PC-3 (cell line): ENCODE measurements around the gene GPAM. TPM values are rescaled to one million over a fixed set of nuclear protein-coding genes. Genes with fewer than 3 reads are reported as not detected.

Experiments
- ATAC-seq: fragments of 200-7000 bp; cut with Tn5 transposase; 2 replicates; pipeline ENCODE4 v1.9.1; 2020; ENCODE audit warnings: mild to moderate bottlenecking, moderate library complexity
- BruUV-seq: library from RNA; stranded (reverse); fragments of 400-500 nt; replicated peaks from 2 replicates; lab custom pipeline; 2021; lab: Mats Ljungman, UMichigan
- CTCF ChIA-PET: fragments of 300-600 bp; sonication (Branson Sonifier 250); formaldehyde crosslinking; loops from one replicate; lab custom pipeline; 2022; ENCODE audit warnings: antibody characterized with exemption; lab: Charles Lee
- POLR2A ChIA-PET: fragments of 300-600 bp; sonication (Branson Sonifier 250); formaldehyde crosslinking; loops from one replicate; lab custom pipeline; 2022; ENCODE audit warnings: antibody characterized with exemption; ENCODE audit not compliant: unreplicated experiment; lab: Charles Lee
- DNase-seq: peaks from one replicate; pipeline ENCODE4 v3.0.0-alpha.2; 2015
- H2AFZ ChIP-seq: fragments of 300-600 bp; sonication (generic); 2 replicates; pipeline ENCODE4 v1.6.0; 2016; ENCODE audit warnings: antibody characterized with exemption, low read length
- H3F3A ChIP-seq: fragments of 300-600 bp; sonication (generic); one replicate; pipeline ENCODE4 v1.6.0; 2017; ENCODE audit warnings: antibody characterized with exemption, low read length, control low read depth, mild to moderate bottlenecking; ENCODE audit not compliant: unreplicated experiment
- H3K27ac ChIP-seq: fragments of 300-600 bp; sonication (generic); 2 replicates; pipeline ENCODE4 v1.5.1; 2016; ENCODE audit warnings: mild to moderate bottlenecking, low read length
- H3K27me3 ChIP-seq: fragments of 300-600 bp; sonication (generic); 2 replicates; pipeline ENCODE4 v1.6.1; 2016; ENCODE audit warnings: low read length, mixed read lengths
- H3K36me3 ChIP-seq: fragments of 300-600 bp; sonication (generic); 2 replicates; pipeline ENCODE4 v1.6.1; 2016; ENCODE audit warnings: low read depth, mixed run types, low read length, mixed read lengths
- H3K4me1 ChIP-seq: fragments of 300-600 bp; sonication (generic); 2 replicates; pipeline ENCODE4 v1.5.1; 2016; ENCODE audit warnings: low read length; ENCODE audit not compliant: insufficient read depth
- H3K4me2 ChIP-seq: fragments of 300-600 bp; sonication (generic); 2 replicates; pipeline ENCODE4 v1.6.0; 2016; ENCODE audit warnings: low read length
- H3K4me3 ChIP-seq: fragments of 300-600 bp; sonication (generic); 2 replicates; pipeline ENCODE4 v1.5.1; 2016; ENCODE audit warnings: mild to moderate bottlenecking, low read length, mixed read lengths
- H3K79me2 ChIP-seq: fragments of 300-600 bp; sonication (generic); 2 replicates; pipeline ENCODE4 v1.6.1; 2017; ENCODE audit warnings: low read length, mixed read lengths
- H3K9ac ChIP-seq: fragments of 300-600 bp; sonication (generic); 2 replicates; pipeline ENCODE4 v1.6.0; 2016; ENCODE audit warnings: mild to moderate bottlenecking, low read length
- H3K9me2 ChIP-seq: fragments of 300-600 bp; sonication (generic); replicated peaks from 2 replicates; pipeline ENCODE4 v1.6.1; 2016; ENCODE audit warnings: mixed run types, low read length, mixed read lengths
- H3K9me3 ChIP-seq: fragments of 300-600 bp; sonication (generic); 2 replicates; pipeline ENCODE4 v1.6.1; 2016; ENCODE audit warnings: low read length, mixed read lengths
- H4K20me1 ChIP-seq: fragments of 300-600 bp; sonication (generic); 2 replicates; pipeline ENCODE4 v1.6.1; 2016; ENCODE audit warnings: low read length, mixed read lengths
- EZH2 ChIP-seq: fragments of 300-600 bp; sonication (generic); IDR thresholded peaks from one replicate; pipeline ENCODE4 v1.6.1; 2017; ENCODE audit warnings: antibody characterized with exemption, mild to moderate bottlenecking, low read length; ENCODE audit not compliant: unreplicated experiment
- EZH2phosphoT487 ChIP-seq: fragments of 300-600 bp; sonication (generic); IDR thresholded peaks from 2 replicates; pipeline ENCODE4 v1.6.1; 2018; ENCODE audit warnings: mild to moderate bottlenecking, antibody characterized with exemption, low read length, borderline replicate concordance
- intact Hi-C: fragments of 100-400 bp; cut with micrococcal nuclease; formaldehyde crosslinking; loops from 2 replicates; pipeline ENCODE4 v1.9.0; 2023
- total RNA-seq: library from RNA; depleted of rRNA; stranded (reverse); fragments of >200 nt; gene quantifications from 2 replicates; pipeline ENCODE4 v1.2.3, GENCODE V29; 2014
- TF ChIP-seq, protein P1 (sequence below): fragments of 300-600 bp; sonication (generic); conservative IDR thresholded peaks from 2 replicates; pipeline ENCODE4 v1.5.1; 2017; ENCODE audit warnings: antibody characterized with exemption, low read depth, mild to moderate bottlenecking, low read length

Gene GPAM
- total RNA-seq, 1 experiment from 2014 or later: 6.2 TPM

- intact Hi-C loops: loop anchor here (10.0 kb wide), 1 partner anchor 291 kb away; no protein-coding TSS in a partner anchor
- DNase-seq (no peak), ATAC-seq (no peak)
- POLR2A ChIA-PET: no interaction called here
- H3K36me3 ChIP-seq: no peaks in the 10 kb centered on the region
- no TSS peak for BruUV-seq
- H3K4me1 ChIP-seq: 0 out of 2 replicates have a peak, but pooled peaks cover 3% of the 10 kb centered on the region
- no peaks in the 10 kb centered on the region for H3F3A ChIP-seq
- H3K9me3 ChIP-seq: no peaks in the 10 kb centered on the region
- H2AFZ ChIP-seq: no peak overlapping the region
- H3K79me2 ChIP-seq: no peaks in the 10 kb centered on the region
- H3K27me3 ChIP-seq: no peaks in the 10 kb centered on the region
- H4K20me1 ChIP-seq: no peaks in the 10 kb centered on the region
- no peak for TF ChIP-seq EZH2
- TF ChIP-seq, protein P1, sequence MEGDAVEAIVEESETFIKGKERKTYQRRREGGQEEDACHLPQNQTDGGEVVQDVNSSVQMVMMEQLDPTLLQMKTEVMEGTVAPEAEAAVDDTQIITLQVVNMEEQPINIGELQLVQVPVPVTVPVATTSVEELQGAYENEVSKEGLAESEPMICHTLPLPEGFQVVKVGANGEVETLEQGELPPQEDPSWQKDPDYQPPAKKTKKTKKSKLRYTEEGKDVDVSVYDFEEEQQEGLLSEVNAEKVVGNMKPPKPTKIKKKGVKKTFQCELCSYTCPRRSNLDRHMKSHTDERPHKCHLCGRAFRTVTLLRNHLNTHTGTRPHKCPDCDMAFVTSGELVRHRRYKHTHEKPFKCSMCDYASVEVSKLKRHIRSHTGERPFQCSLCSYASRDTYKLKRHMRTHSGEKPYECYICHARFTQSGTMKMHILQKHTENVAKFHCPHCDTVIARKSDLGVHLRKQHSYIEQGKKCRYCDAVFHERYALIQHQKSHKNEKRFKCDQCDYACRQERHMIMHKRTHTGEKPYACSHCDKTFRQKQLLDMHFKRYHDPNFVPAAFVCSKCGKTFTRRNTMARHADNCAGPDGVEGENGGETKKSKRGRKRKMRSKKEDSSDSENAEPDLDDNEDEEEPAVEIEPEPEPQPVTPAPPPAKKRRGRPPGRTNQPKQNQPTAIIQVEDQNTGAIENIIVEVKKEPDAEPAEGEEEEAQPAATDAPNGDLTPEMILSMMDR: no peak
- TF ChIP-seq EZH2phosphoT487: no peak
- H3K4me2 ChIP-seq: no peak overlapping the region
- CTCF ChIA-PET: no interaction called here
- no peak overlapping the region for H3K4me3 ChIP-seq
- H3K27ac ChIP-seq: no peak overlapping the region
- H3K9ac ChIP-seq: no peak overlapping the region
- H3K9me2 ChIP-seq: no peaks in the 10 kb centered on the region
Measured at GRCh38 chr10:112143420-112143819, 40.1 kb downstream of the GPAM start.

GRCh38 chr10:112141292-112141691 is 42.3 kb downstream of the GPAM start:
- no TSS peak for BruUV-seq
- Histone ChIP-seq H3F3A (no peaks in the 10 kb centered on the region), H3K4me2 (no peak overlapping the region), H3K27ac (no peak overlapping the region), H3K9me2 (no peaks in the 10 kb centered on the region), H3K4me1 (0 out of 2 replicates have a peak, but pooled peaks cover 3% of the 10 kb centered on the region), H3K36me3 (no peaks in the 10 kb centered on the region), H3K4me3 (no peak overlapping the region), H3K79me2 (no peaks in the 10 kb centered on the region), H3K9me3 (no peaks in the 10 kb centered on the region), H4K20me1 (no peaks in the 10 kb centered on the region), H3K9ac (no peak overlapping the region), H2AFZ (no peak overlapping the region), H3K27me3 (no peaks in the 10 kb centered on the region)
- POLR2A ChIA-PET: no interaction called here
- CTCF ChIA-PET: no interaction called here
- no peak for ATAC-seq
- no peak for DNase-seq
- intact Hi-C loops: loop anchor here (10.0 kb wide), 1 partner anchor 294 kb away; no protein-coding TSS in a partner anchor
- TF ChIP-seq, protein P1: no peak
- TF ChIP-seq EZH2 (no peak), EZH2phosphoT487 (no peak)

DNA sequence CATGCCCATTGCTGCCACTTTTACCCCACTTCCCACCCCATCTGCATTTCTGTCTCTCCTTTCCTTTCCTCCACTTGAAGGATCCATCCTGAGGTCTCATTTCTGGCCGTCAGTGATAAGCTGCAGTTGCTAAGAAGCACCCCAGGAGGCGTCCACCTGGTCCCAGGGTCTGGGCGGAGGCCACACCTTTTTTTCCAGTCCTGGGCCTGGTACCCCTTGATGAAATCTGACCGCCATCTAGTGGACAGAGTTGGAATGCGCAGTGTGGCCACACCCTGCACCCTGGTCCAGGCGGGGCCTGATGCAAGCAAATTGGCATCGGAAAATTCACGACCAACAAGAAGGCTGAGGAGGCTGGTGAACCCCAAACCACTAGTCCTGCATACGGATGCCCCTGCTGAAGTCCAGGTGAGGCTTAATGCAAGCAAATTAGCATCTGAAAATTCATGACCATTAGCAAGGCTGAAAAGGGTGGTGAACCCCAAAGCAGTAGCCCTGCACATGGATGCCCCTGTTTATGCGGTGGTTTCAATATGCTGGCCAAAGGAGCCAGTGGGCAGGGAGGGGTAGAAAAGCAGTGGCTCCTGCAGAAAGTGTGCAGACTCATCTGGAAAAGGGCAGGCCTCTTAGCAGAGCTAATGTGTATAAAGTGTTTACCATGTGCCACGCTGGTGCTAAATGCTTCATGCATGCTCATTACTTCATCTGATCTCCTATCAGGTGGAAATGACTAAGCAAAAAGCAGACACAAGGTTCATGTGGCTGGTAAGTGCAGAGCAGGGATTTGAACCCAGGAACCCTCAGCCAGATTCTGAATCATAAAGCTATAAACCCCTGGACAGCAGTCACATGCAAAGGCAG is 43.2 kb downstream of the GPAM start:
- Histone ChIP-seq H3F3A (no peaks in the 10 kb centered on the region), H3K9me3 (no peaks in the 10 kb centered on the region), H3K9me2 (no peaks in the 10 kb centered on the region), H3K4me3 (no peak overlapping the region), H4K20me1 (no peaks in the 10 kb centered on the region), H3K36me3 (no peaks in the 10 kb centered on the region), H3K27ac (no peak overlapping the region), H3K4me2 (no peak overlapping the region), H3K9ac (no peak overlapping the region), H2AFZ (no peak overlapping the region), H3K79me2 (no peaks in the 10 kb centered on the region), H3K4me1 (0 out of 2 replicates have a peak, but pooled peaks cover 3% of the 10 kb centered on the region), H3K27me3 (no peaks in the 10 kb centered on the region)
- ATAC-seq (peak; percentile 95), DNase-seq (peak; percentile 84)
- CTCF ChIA-PET: no interaction called here
- no peak for TF ChIP-seq EZH2phosphoT487
- TF ChIP-seq, protein P1: peak; percentile 91
- POLR2A ChIA-PET: no interaction called here
- intact Hi-C loops: loop anchor here (10.0 kb wide), 1 partner anchor 294 kb away; no protein-coding TSS in a partner anchor
- no TSS peak for BruUV-seq
